ENCODE data around the gene MAP3K15.
"Not testable (repeated sequence)": the region's sequence is repeated elsewhere in the genome, so short reads cannot be mapped to it uniquely, and the experiment has no call there.

MAP3K15 gene

GRCh38 chrX:19539665-19540064, 24.4 kb upstream of the MAP3K15 start:
- Histone ChIP-seq H3K9ac (ENCODE audit: low read depth, low read length) (no peak overlapping the region), H3K4me3 (ENCODE audit: low read depth, low read length) (no peak overlapping the region), H3K27me3 (ENCODE audit: control insufficient read depth, insufficient read depth, low read length) (no peaks in the 10 kb centered on the region), H3K36me3 (ENCODE audit: control insufficient read depth, insufficient read depth, low read length) (no peaks in the 10 kb centered on the region), H3K4me1 (ENCODE audit: control insufficient read depth, insufficient read depth, low read length) (no peaks in the 10 kb centered on the region), H3K27ac (ENCODE audit: low read depth, low read length) (no peak overlapping the region), H3K9me3 (ENCODE audit: control insufficient read depth, insufficient read depth, low read length) (no peaks in the 10 kb centered on the region)

GRCh38 chrX:19535476-19535875, 20.2 kb upstream of the MAP3K15 start:
- no peak overlapping the region for H3K9ac ChIP-seq (ENCODE audit: low read depth, low read length)
- H3K27me3 ChIP-seq (ENCODE audit: control insufficient read depth, insufficient read depth, low read length): no peaks in the 10 kb centered on the region
- H3K4me1 ChIP-seq (ENCODE audit: control insufficient read depth, insufficient read depth, low read length): no peaks in the 10 kb centered on the region
- no peaks in the 10 kb centered on the region for H3K36me3 ChIP-seq (ENCODE audit: control insufficient read depth, insufficient read depth, low read length)
- no peak overlapping the region for H3K27ac ChIP-seq (ENCODE audit: low read depth, low read length)
- no peaks in the 10 kb centered on the region for H3K9me3 ChIP-seq (ENCODE audit: control insufficient read depth, insufficient read depth, low read length)
- H3K4me3 ChIP-seq (ENCODE audit: low read depth, low read length): no peak overlapping the region

DNA sequence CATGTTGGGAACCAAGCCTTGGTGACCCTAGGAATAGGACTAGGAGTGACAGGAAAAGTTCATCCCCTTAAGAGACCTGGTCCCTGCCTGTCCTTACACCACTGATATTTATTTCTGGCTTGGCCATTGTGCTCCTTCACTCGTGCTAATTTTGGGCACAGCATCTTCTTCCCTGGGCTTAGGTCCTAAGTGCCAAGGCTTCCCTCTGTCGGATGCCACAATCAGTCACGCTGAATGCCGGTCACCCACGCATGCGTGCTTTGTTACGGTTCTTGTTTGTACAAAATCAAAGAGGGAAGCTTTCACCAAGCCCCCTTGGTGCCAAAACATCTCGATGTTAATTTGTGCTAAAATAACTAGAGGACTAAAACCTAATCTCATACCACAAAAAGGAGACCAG, 17.4 kb upstream of the MAP3K15 start:
- Histone ChIP-seq H3K36me3 (ENCODE audit: control insufficient read depth, insufficient read depth, low read length) (no peaks in the 10 kb centered on the region), H3K9me3 (ENCODE audit: control insufficient read depth, insufficient read depth, low read length) (0 out of 2 replicates have a peak, but pooled peaks cover 2% of the 10 kb centered on the region)

GRCh38 chrX:19517965-19518364, 2.7 kb upstream of the MAP3K15 start:
- Histone ChIP-seq H3K9ac (ENCODE audit: low read depth, low read length) (no peak overlapping the region), H3K27me3 (ENCODE audit: control insufficient read depth, insufficient read depth, low read length) (peaks cover 17% of the 10 kb centered on the region; the same call in 1 of the 2 replicates), H3K4me1 (ENCODE audit: control insufficient read depth, insufficient read depth, low read length) (0 out of 2 replicates have a peak, but pooled peaks cover 7% of the 10 kb centered on the region), H3K4me3 (ENCODE audit: low read depth, low read length) (no peak overlapping the region), H3K36me3 (ENCODE audit: control insufficient read depth, insufficient read depth, low read length) (no peaks in the 10 kb centered on the region), H3K9me3 (ENCODE audit: control insufficient read depth, insufficient read depth, low read length) (no peaks in the 10 kb centered on the region), H3K27ac (ENCODE audit: low read depth, low read length) (no peak overlapping the region)

More for the DNA sequence above, 17.4 kb upstream of the MAP3K15 start:
- Histone ChIP-seq H3K27me3 (ENCODE audit: control insufficient read depth, insufficient read depth, low read length) (no peaks in the 10 kb centered on the region), H3K9ac (ENCODE audit: low read depth, low read length) (no peak overlapping the region), H3K27ac (ENCODE audit: low read depth, low read length) (no peak overlapping the region), H3K4me1 (ENCODE audit: control insufficient read depth, insufficient read depth, low read length) (no peaks in the 10 kb centered on the region), H3K4me3 (ENCODE audit: low read depth, low read length) (no peak overlapping the region)

- H3K9ac ChIP-seq (ENCODE audit: low read depth, low read length): no peak overlapping the region
- peaks cover 17% of the 10 kb centered on the region; the same call in 1 of the 2 replicates for H3K27me3 ChIP-seq (ENCODE audit: control insufficient read depth, insufficient read depth, low read length)
- H3K36me3 ChIP-seq (ENCODE audit: control insufficient read depth, insufficient read depth, low read length): no peaks in the 10 kb centered on the region
- H3K4me3 ChIP-seq (ENCODE audit: low read depth, low read length): peak overlapping the region; percentile 58
- H3K9me3 ChIP-seq (ENCODE audit: control insufficient read depth, insufficient read depth, low read length): no peaks in the 10 kb centered on the region
- 0 out of 2 replicates have a peak, but pooled peaks cover 7% of the 10 kb centered on the region for H3K4me1 ChIP-seq (ENCODE audit: control insufficient read depth, insufficient read depth, low read length)
- no peak overlapping the region for H3K27ac ChIP-seq (ENCODE audit: low read depth, low read length)
Observed at GRCh38 chrX:19515615-19516105, 352 bp upstream of the MAP3K15 start.

GRCh38 chrX:19513383-19513782, 1.9 kb downstream of the MAP3K15 start:
- H3K4me3 ChIP-seq (ENCODE audit: low read depth, low read length): no peak overlapping the region
- H3K9ac ChIP-seq (ENCODE audit: low read depth, low read length): no peak overlapping the region
- 0 out of 2 replicates have a peak, but pooled peaks cover 7% of the 10 kb centered on the region for H3K4me1 ChIP-seq (ENCODE audit: control insufficient read depth, insufficient read depth, low read length)
- peaks cover 17% of the 10 kb centered on the region; the same call in 1 of the 2 replicates for H3K27me3 ChIP-seq (ENCODE audit: control insufficient read depth, insufficient read depth, low read length)
- no peaks in the 10 kb centered on the region for H3K36me3 ChIP-seq (ENCODE audit: control insufficient read depth, insufficient read depth, low read length)
- H3K9me3 ChIP-seq (ENCODE audit: control insufficient read depth, insufficient read depth, low read length): no peaks in the 10 kb centered on the region
- no peak overlapping the region for H3K27ac ChIP-seq (ENCODE audit: low read depth, low read length)

DNA sequence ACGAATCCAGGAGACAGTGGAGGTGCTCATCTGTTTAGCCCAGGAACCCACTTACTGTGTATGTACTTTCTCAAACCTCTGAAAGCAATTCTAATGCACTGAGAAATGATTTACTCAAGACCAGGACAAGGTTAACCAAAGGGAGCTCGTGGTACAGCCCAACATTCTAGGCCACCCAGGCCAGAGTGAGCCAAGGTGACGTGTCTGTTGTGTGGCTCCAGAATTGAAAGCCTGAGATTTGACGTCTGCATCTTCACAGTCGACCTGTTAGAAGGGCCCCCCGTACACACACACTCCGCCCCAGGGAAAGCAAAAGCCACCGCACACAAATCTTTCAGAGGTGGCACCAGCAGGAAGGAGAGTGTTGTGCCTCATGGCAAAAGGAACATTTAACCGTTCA, 2.3 kb downstream of the MAP3K15 start:
- Histone ChIP-seq H3K36me3 (ENCODE audit: control insufficient read depth, insufficient read depth, low read length) (no peaks in the 10 kb centered on the region), H3K27me3 (ENCODE audit: control insufficient read depth, insufficient read depth, low read length) (peaks cover 17% of the 10 kb centered on the region; the same call in 1 of the 2 replicates), H3K4me3 (ENCODE audit: low read depth, low read length) (no peak overlapping the region), H3K9ac (ENCODE audit: low read depth, low read length) (no peak overlapping the region), H3K4me1 (ENCODE audit: control insufficient read depth, insufficient read depth, low read length) (0 out of 2 replicates have a peak, but pooled peaks cover 7% of the 10 kb centered on the region), H3K9me3 (ENCODE audit: control insufficient read depth, insufficient read depth, low read length) (no peaks in the 10 kb centered on the region), H3K27ac (ENCODE audit: low read depth, low read length) (no peak overlapping the region)

DNA sequence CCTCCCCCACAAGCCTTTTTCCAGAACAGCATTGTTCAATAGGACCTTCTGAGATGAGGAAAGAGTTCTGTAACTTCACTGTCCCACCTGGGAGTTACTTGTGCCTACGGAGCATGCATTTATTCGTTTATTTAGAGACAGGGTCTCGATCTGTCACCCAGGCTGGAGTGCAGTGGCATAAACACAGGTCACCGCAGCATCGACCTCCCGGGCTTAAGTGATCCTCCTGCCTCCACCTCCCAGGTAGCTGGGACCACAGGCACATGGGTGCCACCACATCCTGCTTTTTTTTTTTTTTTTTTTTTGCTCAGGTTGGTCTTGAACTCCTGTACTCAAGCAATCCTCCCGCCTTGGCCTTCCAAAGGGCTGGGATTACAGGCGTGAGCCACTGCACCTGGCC, 2.9 kb downstream of the MAP3K15 start:
- Histone ChIP-seq H3K4me1 (ENCODE audit: control insufficient read depth, insufficient read depth, low read length) (0 out of 2 replicates have a peak, but pooled peaks cover 7% of the 10 kb centered on the region), H3K27me3 (ENCODE audit: control insufficient read depth, insufficient read depth, low read length) (peaks cover 17% of the 10 kb centered on the region; the same call in 1 of the 2 replicates), H3K27ac (ENCODE audit: low read depth, low read length) (no peak overlapping the region), H3K9me3 (ENCODE audit: control insufficient read depth, insufficient read depth, low read length) (no peaks in the 10 kb centered on the region), H3K36me3 (ENCODE audit: control insufficient read depth, insufficient read depth, low read length) (no peaks in the 10 kb centered on the region), H3K4me3 (ENCODE audit: low read depth, low read length) (no peak overlapping the region), H3K9ac (ENCODE audit: low read depth, low read length) (no peak overlapping the region)

DNA sequence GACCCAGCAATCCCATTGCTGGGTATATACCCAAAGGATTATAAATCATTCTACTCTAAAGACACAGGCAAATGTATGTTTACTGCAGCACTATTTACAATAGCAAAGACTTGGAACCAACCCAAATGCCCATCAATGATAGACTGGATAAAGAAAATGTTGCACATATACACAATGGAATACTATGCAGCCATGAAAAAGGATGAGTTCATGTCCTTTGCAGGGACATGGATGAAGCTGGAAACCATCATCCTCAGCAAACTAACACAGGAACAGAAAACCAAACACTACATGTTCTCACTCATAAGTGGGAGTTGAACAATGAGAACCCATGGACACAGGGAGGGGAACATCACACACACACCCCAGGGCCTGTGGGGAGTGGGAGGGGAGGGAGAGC, 3.5 kb downstream of the MAP3K15 start:
- H3K9ac ChIP-seq (ENCODE audit: low read depth, low read length); H3K36me3 ChIP-seq (ENCODE audit: control insufficient read depth, insufficient read depth, low read length); H3K4me1 ChIP-seq (ENCODE audit: control insufficient read depth, insufficient read depth, low read length); H3K9me3 ChIP-seq (ENCODE audit: control insufficient read depth, insufficient read depth, low read length); H3K27ac ChIP-seq (ENCODE audit: low read depth, low read length); H3K4me3 ChIP-seq (ENCODE audit: low read depth, low read length): not testable (repeated sequence)
- peaks cover 17% of the 10 kb centered on the region; the same call in 1 of the 2 replicates for H3K27me3 ChIP-seq (ENCODE audit: control insufficient read depth, insufficient read depth, low read length)

GRCh38 chrX:19496711-19497110, 18.6 kb downstream of the MAP3K15 start:
- H3K9me3 ChIP-seq (ENCODE audit: control insufficient read depth, insufficient read depth, low read length): peaks cover 7% of the 10 kb centered on the region; the same call in 1 of the 2 replicates
- no peak overlapping the region for H3K9ac ChIP-seq (ENCODE audit: low read depth, low read length)
- H3K27ac ChIP-seq (ENCODE audit: low read depth, low read length): no peak overlapping the region
- no peak overlapping the region for H3K4me3 ChIP-seq (ENCODE audit: low read depth, low read length)
- H3K4me1 ChIP-seq (ENCODE audit: control insufficient read depth, insufficient read depth, low read length): peaks cover 3% of the 10 kb centered on the region; the same call in 1 of the 2 replicates
- H3K27me3 ChIP-seq (ENCODE audit: control insufficient read depth, insufficient read depth, low read length): no peaks in the 10 kb centered on the region
- no peaks in the 10 kb centered on the region for H3K36me3 ChIP-seq (ENCODE audit: control insufficient read depth, insufficient read depth, low read length)

GRCh38 chrX:19487520-19488200, 27.6 kb downstream of the MAP3K15 start:
- Histone ChIP-seq H3K36me3 (ENCODE audit: control insufficient read depth, insufficient read depth, low read length) (no peaks in the 10 kb centered on the region), H3K4me3 (ENCODE audit: low read depth, low read length) (no peak overlapping the region), H3K27me3 (ENCODE audit: control insufficient read depth, insufficient read depth, low read length) (no peaks in the 10 kb centered on the region), H3K9me3 (ENCODE audit: control insufficient read depth, insufficient read depth, low read length) (no peaks in the 10 kb centered on the region), H3K9ac (ENCODE audit: low read depth, low read length) (no peak overlapping the region), H3K27ac (ENCODE audit: low read depth, low read length) (no peak overlapping the region), H3K4me1 (ENCODE audit: control insufficient read depth, insufficient read depth, low read length) (0 out of 2 replicates have a peak, but pooled peaks cover 2% of the 10 kb centered on the region)

Data from HUES48 (cell line).